Measurements from ENCODE around the gene CARMIL1. TPM values are rescaled to one million over a fixed set of nuclear protein-coding genes. Genes with fewer than 3 reads are reported as not detected.

CARMIL1 gene
- total RNA-seq, 1 experiment from 2014 or later = 23.6 TPM

GRCh38 chr6:25608558-25609174 is 329.5 kb downstream of the CARMIL1 start:
- no peak overlapping the region for H2BK15ac ChIP-seq (ENCODE audit: low read depth, low read length)
- no peak overlapping the region for H3K27ac ChIP-seq (ENCODE audit: insufficient read length, low read depth, low read length)
- no peaks in the 10 kb centered on the region for H3K79me2 ChIP-seq (ENCODE audit: insufficient read depth, low read length)
- no peak overlapping the region for H2BK5ac ChIP-seq (ENCODE audit: insufficient read length, low read length)
- Mint-ChIP-seq H3K27me3 (ENCODE audit: low read depth) (no peaks in the 10 kb centered on the region), H3K9me3 (no peaks in the 10 kb centered on the region), H3K36me3 (ENCODE audit: insufficient read depth in 1 of 3, low read depth in 3 of 3) (peaks cover 0 to 12% (median 7%) of the 10 kb centered on the region in 3 experiments; a peak in 3 of 7 replicates), H3K27ac (no peak overlapping the region), H3K4me3 (no peak overlapping the region), H3K4me1 (no peaks in the 10 kb centered on the region)
- no peak for DNase-seq
- no peak overlapping the region for H2BK120ac ChIP-seq (ENCODE audit: low read depth, low read length, poor library complexity, severe bottlenecking)
- H3K23me2 ChIP-seq (ENCODE audit: insufficient read length, low read depth, low read length, poor library complexity, severe bottlenecking) = no peaks in the 10 kb centered on the region
- H2AK5ac ChIP-seq (ENCODE audit: insufficient read length, low read length) = no peak overlapping the region
- no peak for TF ChIP-seq CTCF (conservative IDR thresholded peaks at IDR 0.05)
- H3K9me3 ChIP-seq (ENCODE audit: control insufficient read depth, low read depth, low read length) = no peaks in the 10 kb centered on the region
- no peaks in the 10 kb centered on the region for H3K79me1 ChIP-seq (ENCODE audit: insufficient read depth, low read depth, low read length, poor library complexity, severe bottlenecking)
- H2BK20ac ChIP-seq (ENCODE audit: low read depth, low read length, poor library complexity, severe bottlenecking) = no peak overlapping the region
- H2AFZ ChIP-seq (ENCODE audit: low read length) = no peak overlapping the region
- H3K4ac ChIP-seq (ENCODE audit: low read depth, low read length) = no peak overlapping the region
- H3K4me2 ChIP-seq (ENCODE audit: insufficient read depth, insufficient read length, low read length) = no peak overlapping the region
- H3K23ac ChIP-seq (ENCODE audit: insufficient read length, low read depth, low read length) = no peak overlapping the region
- no peak overlapping the region for H4K91ac ChIP-seq (ENCODE audit: insufficient read length, low read depth, low read length)
- H4K8ac ChIP-seq (replicated peaks; ENCODE audit: insufficient read length, low read depth, low read length) = no peak overlapping the region
- H3T11ph ChIP-seq (ENCODE audit: low read length) = no peak overlapping the region
- no peaks in the 10 kb centered on the region for H3K4me1 ChIP-seq (ENCODE audit: insufficient read depth, low read length)
- no peak overlapping the region for H4K5ac ChIP-seq (ENCODE audit: insufficient read length, low read depth, low read length)
- no CpG with 5 or more reads among the region's 5 CpGs for WGBS (ENCODE audit: extremely low coverage, insufficient read length, low lambda C conversion rate)
- no peak overlapping the region for H3K18ac ChIP-seq (ENCODE audit: insufficient read length, low read depth, low read length)
- no peak overlapping the region for H2BK12ac ChIP-seq (ENCODE audit: insufficient read length, low read depth, low read length)
- no peaks in the 10 kb centered on the region for H3K27me3 ChIP-seq (ENCODE audit: insufficient read depth, low read length)
- H3K56ac ChIP-seq (ENCODE audit: insufficient read length, low read depth, low read length) = no peak overlapping the region
- no peak overlapping the region for H3K14ac ChIP-seq (ENCODE audit: insufficient read depth, low read length)
- no peaks in the 10 kb centered on the region for H4K20me1 ChIP-seq (ENCODE audit: control insufficient read depth, insufficient read depth, insufficient read length)
- no peak overlapping the region for H3K9ac ChIP-seq (ENCODE audit: extremely low read depth, insufficient read length, low read length)

All from H9 (cell line).